GM18519 (cell line): ENCODE data around the gene CLTCL1.

Source experiments
- ATAC-seq: cut with Tn5 transposase; IDR thresholded peaks from one replicate; pipeline ENCODE4 v1.9.1; 2021; ENCODE audit warnings: mild to moderate bottlenecking, moderate library complexity; ENCODE audit not compliant: unreplicated experiment, low FRiP score

The CLTCL1 gene

GRCh38 chr22:19199479-19199878 lies 92.0 kb downstream of the CLTCL1 start:
- ATAC-seq, result no peak

- ATAC-seq, result no peak
Measured at GRCh38 chr22:19197997-19198865, 93.3 kb downstream of the CLTCL1 start.

GRCh38 chr22:19196841-19197612 lies 94.5 kb downstream of the CLTCL1 start:
- ATAC-seq, result no peak

- ATAC-seq, result no peak
Measured at GRCh38 chr22:19195796-19196731, 95.5 kb downstream of the CLTCL1 start.

GRCh38 chr22:19194766-19195536 lies 96.6 kb downstream of the CLTCL1 start:
- no peak for ATAC-seq

- ATAC-seq, result no peak
Measured at GRCh38 chr22:19193879-19194278, 97.6 kb downstream of the CLTCL1 start.

GRCh38 chr22:19187716-19188563 lies 103.6 kb downstream of the CLTCL1 start:
- no peak for ATAC-seq

- ATAC-seq, result no peak
Measured at GRCh38 chr22:19184276-19184997, 107.1 kb downstream of the CLTCL1 start.

- no peak for ATAC-seq
Measured at GRCh38 chr22:19183216-19183615, 108.3 kb downstream of the CLTCL1 start.

GRCh38 chr22:19182472-19183157 lies 108.9 kb downstream of the CLTCL1 start:
- no peak for ATAC-seq

- ATAC-seq, result no peak
Measured at GRCh38 chr22:19181786-19182471, 109.6 kb downstream of the CLTCL1 start.

- ATAC-seq, result no peak
Measured at GRCh38 chr22:19180740-19181410, 110.6 kb downstream of the CLTCL1 start.

GRCh38 chr22:19180234-19180633 lies 111.3 kb downstream of the CLTCL1 start:
- ATAC-seq, result no peak

- no peak for ATAC-seq
Measured at GRCh38 chr22:19179497-19180048, 111.9 kb downstream of the CLTCL1 start.

- peak; percentile 38 for ATAC-seq
Measured at GRCh38 chr22:19178657-19179496, 112.6 kb downstream of the CLTCL1 start, which contains the start of gene SLC25A1. Gene SLC25A1 (minus strand): TSS chr22:19178736. CDS start chr22:19178673, 63 bp downstream.
